HG03039 (cell line): Measurements from ENCODE around the gene CD164.
"Not testable (repeated sequence)": the region's sequence is repeated elsewhere in the genome, so short reads cannot be mapped to it uniquely, and the experiment has no call there.

Experiments used
- ATAC-seq: cut with Tn5 transposase; IDR thresholded peaks from one replicate; pipeline ENCODE4 v1.9.1; 2021; ENCODE audit warnings: mild to moderate bottlenecking, moderate library complexity; ENCODE audit not compliant: unreplicated experiment

Gene CD164

DNA sequence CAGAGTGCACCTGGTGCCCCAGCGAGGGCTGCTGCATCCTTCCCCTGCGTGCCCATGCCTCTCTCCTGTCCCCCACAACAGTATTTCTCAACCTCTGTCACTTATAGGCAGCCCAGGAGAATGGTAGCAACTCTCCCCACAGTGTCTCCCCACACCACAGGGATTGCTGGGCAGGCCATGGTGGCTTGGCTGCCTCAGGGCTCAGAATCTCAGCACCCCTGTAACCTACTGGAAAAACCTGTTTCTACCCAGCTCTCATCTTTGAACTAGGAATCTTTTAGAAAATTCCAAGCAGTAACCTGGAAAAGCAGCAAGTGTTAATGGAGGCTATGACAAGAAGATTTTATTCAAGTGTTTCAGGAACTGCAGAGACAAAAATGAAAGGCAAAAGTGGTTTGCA is 38.0 kb downstream of the CD164 start:
- no peak for ATAC-seq

GRCh38 chr6:109343518-109343917 is 38.7 kb downstream of the CD164 start:
- no peak for ATAC-seq

GRCh38 chr6:109342911-109343310 is 39.4 kb downstream of the CD164 start:
- no peak for ATAC-seq

DNA sequence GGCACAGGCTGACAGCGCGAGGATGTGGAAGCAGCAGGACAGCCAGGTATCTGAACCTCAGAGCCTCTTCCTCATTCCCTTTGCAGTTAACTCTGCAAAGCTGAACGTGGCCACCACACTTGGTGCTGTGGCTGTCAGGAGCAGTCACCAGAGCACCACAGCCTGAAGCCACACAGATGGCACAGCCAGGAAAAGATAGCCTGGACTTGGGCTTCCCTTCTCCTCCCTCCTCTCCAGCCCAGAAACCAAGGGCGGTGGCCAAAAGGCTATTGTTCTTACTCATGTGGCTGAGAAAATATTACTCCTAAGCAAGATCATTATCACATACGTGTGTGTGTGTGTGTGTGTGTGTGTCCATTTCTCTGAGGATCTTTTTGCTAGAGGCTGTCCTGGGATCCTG is 39.8 kb downstream of the CD164 start:
- no peak for ATAC-seq

DNA sequence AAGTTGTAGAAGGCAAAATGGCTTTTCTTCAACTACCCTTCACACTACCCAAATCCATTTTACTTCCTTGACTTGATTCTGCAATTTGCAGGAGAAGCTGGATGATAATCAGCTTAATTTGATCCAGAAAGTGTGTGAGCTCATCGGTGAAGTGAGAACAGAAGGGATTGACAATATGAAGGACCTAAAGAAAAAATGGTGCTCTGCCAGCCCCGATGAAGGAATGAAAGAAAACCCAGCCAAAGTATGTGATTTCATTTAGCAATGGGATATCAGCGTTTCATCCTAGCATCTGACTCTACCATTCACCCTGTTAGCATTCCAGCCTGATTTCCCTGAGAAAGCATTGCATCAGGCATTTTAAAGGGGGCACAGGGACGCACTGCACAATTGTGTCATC is 41.5 kb downstream of the CD164 start:
- ATAC-seq: no peak

DNA sequence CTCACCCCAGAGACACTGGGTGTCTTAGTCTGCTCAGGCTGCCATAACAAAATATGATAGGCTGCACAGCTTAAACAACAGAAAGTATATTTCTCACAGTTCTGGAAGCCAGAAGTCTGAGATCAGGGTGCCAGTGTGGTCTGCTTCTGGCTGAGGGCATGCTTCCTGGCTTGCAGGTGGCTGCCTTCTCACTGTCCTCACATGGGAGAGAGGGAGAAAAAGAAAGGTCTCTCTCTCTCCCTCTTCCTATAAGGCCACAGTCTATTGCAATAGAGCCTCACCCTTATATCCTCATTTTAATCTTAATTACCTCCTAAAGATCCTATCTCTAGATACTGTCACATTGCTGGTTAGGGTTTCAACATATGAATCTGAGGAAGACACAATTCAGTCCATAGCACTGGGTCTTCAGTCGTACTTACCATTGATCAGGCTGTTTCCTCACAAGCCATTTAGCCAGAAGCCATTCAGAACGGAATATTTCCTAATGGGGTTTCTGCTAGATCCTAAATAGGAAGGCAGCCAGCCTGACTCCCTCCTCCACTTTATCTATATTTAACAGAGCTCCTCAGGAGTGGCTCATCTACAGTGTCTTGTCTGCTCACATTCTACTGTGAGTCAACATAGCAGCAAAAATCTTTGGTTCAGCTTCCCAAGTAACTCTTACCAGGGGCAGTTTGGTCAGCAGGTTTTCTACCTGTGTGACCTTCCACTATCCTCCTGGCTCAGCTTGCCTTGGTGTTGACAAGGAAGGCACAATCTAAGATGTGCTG is 42.2 kb downstream of the CD164 start:
- ATAC-seq: no peak

DNA sequence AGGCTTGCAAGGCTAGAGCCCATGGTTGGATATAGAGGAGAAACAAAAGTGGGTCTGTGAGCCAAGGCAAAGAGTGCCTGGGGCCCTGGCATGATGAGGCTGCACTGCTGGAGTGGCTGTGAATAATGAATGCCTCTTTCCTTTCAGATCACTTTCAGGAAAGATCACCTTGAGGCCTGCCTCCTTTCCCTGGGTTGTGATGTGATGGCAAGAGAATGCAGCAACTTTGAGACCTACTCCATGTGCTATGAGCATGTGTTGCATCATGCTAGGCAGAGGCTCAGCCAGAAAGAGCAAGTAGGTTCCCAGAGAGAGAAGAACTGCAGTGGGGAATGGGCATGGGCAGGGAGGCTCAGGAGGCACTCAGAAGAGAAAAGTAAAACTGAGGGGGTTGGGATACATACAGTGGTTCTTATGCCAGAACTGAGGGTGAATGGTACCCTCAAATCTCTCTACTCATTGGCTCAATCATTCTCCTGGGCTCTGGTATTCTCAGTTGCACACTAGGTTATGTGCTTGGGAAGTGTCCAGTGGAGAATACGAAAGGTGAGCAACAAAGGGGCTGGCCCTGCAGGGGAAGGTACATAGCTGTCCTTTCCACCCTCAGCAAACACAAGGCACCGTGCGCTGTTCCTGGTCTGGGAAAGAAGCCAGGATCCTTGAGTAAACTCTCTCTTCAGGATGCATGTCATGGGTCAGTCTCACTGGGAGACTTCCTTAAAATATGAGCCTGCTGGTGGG is 45.9 kb downstream of the CD164 start:
- no peak for ATAC-seq

DNA sequence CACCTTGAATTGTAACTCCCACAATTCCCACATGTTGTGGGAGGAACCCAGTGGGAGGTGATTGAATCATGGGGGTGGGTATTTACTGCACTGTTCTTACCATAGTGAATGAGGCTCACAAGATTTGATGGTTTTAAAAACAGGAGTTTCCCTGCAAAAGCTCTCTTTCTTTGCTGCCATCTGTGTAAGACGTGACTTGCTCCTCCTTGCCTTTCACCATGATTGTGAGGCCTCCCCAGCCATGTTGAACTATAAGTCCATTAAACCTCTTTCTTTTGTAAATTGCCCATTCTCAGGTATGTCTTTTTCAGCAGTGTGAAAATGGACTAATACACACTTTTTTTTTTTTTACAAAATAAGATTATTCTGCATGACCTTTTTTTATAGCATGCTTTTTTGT is 48.4 kb downstream of the CD164 start:
- ATAC-seq: not testable (repeated sequence)

- no peak for ATAC-seq
These were observed 49.5 kb downstream of the CD164 start for GRCh38 chr6:109332748-109333147.

GRCh38 chr6:109331081-109331480 is 51.2 kb downstream of the CD164 start:
- ATAC-seq: no peak

DNA sequence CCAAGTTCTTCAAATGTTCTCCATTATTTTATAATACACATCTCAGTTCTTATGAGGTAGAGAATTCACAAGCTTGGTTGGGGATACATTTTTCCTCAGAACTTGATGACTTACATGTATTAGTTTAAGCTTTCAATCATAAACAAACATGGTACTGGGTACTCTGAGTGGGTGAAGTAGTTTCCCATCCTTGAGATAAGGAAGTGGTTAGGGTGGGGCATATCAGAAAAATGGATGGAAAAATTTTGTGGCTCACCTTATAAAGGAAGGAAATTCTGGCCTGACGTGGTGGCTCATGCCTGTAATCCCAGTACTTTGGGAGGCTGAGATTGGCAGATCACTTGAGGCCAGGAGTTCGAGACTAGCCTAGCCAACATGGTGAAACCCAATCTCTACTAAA is 52.0 kb downstream of the CD164 start:
- ATAC-seq: no peak

GRCh38 chr6:109328629-109329028 is 53.6 kb downstream of the CD164 start:
- ATAC-seq: no peak

- no peak for ATAC-seq
These were observed 54.3 kb downstream of the CD164 start for GRCh38 chr6:109327959-109328358.

GRCh38 chr6:109327491-109327890 is 54.8 kb downstream of the CD164 start:
- ATAC-seq: no peak

DNA sequence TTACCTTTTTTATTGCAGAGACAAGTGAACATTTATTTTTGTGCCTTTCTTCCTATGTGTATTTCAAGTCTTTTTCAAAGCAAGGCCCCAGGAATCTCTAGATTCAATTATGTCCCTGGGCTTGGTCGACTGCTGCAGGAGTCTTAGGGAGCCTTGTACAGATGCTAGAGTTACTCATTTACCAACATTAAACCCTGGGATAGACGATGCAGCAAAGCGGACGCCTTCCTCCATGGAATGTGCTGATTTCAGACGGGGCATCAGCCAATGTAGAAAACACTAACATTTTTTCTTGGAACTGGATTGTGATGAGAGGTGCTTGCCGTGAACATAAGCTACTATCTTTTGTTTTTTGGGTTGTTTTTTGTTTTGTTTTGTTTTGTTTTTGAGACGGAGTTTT is 55.9 kb downstream of the CD164 start:
- no peak for ATAC-seq

GRCh38 chr6:109325400-109325801 is 56.9 kb downstream of the CD164 start:
- no peak for ATAC-seq

- no peak for ATAC-seq
These were observed 59.0 kb downstream of the CD164 start for GRCh38 chr6:109323241-109323640.

GRCh38 chr6:109322825-109323224 is 59.4 kb downstream of the CD164 start:
- ATAC-seq: no peak

DNA sequence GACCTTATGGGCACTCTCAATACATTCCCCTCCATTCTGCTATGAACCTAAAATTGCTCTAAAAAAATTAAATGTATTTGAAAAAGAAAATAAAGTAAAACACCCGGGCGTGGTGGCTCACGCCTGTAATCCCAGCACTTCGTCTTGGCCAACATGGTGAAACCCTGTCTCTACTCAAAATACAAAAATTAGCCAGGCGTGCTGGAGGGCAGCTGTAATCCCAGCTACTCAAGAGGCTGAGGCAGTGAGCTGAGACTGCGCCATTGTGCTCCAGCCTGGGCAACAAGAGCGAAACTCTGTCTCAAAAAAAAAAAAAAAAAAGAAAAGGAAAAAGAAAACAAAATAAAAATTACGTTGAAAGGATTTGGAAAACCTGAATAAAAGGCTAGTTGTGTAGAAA is 60.5 kb downstream of the CD164 start:
- ATAC-seq: no peak

DNA sequence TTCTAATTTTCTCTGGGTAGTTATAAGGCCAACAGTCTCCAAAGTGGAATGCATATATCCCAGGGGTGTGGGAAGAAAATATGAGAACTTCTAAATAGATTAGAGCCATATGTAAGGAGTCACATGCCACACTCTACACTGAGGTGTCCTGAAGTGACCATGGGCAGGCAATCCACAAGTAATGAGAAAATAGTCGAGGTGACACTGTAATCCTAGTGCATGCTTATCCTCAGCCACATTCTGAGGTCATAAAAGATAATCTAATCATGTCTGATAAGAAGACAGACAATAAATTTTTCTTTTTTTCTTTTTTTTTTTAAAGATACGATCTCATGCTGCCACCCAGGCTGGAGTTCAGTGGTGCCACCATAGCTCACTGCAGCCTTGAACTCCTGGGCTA is 62.2 kb downstream of the CD164 start:
- no peak for ATAC-seq

- no peak for ATAC-seq
These were observed 63.9 kb downstream of the CD164 start for GRCh38 chr6:109318328-109318876.

- no peak for ATAC-seq
These were observed 65.4 kb downstream of the CD164 start for GRCh38 chr6:109316909-109317308.
